ENCODE data around the gene CHMP2B. TPM values are rescaled to one million over a fixed set of nuclear protein-coding genes. Genes with fewer than 3 reads are reported as not detected.
A peak's percentile ranks its signal among the peaks of the same experiment; 100 is the strongest.

Gene CHMP2B
- total and polyA plus RNA-seq, 2 experiments from 2014 or later, result 45.1 to 130 TPM

- H3K4me1 Mint-ChIP-seq, result peaks cover 15% of the 10 kb centered on the region
- H3K4me3 Mint-ChIP-seq, result no peak overlapping the region
- no peaks in the 10 kb centered on the region for H3K36me3 Mint-ChIP-seq (ENCODE audit: low read depth)
- no peaks in the 10 kb centered on the region for H3K27me3 Mint-ChIP-seq (ENCODE audit: insufficient read depth, low read depth, poor library complexity)
- Histone ChIP-seq H3K79me2 (replicated peaks; ENCODE audit: insufficient read depth) (no peaks in the 10 kb centered on the region), H3F3A (replicated peaks; ENCODE audit: low read depth) (no peaks in the 10 kb centered on the region), H3K4me1 (ENCODE audit: insufficient read depth) (no peaks in the 10 kb centered on the region), H3K4me3 (no peak overlapping the region), H3K4me2 (no peak overlapping the region), H2AFZ (peak overlapping the region; percentile 53; the same call in 1 of the 2 replicates), H3K36me3 (ENCODE audit: insufficient read depth) (no peaks in the 10 kb centered on the region), H3K9me2 (ENCODE audit: insufficient read depth) (no peaks in the 10 kb centered on the region), H3K27me3 (ENCODE audit: insufficient read depth) (no peaks in the 10 kb centered on the region), H4K20me1 (replicated peaks; ENCODE audit: insufficient read depth) (no peaks in the 10 kb centered on the region), H3K27ac (ENCODE audit: low read depth) (no peak overlapping the region)
- DNase-seq (ENCODE audit: low spot score), result no peak
- TF ChIP-seq, protein P1, sequence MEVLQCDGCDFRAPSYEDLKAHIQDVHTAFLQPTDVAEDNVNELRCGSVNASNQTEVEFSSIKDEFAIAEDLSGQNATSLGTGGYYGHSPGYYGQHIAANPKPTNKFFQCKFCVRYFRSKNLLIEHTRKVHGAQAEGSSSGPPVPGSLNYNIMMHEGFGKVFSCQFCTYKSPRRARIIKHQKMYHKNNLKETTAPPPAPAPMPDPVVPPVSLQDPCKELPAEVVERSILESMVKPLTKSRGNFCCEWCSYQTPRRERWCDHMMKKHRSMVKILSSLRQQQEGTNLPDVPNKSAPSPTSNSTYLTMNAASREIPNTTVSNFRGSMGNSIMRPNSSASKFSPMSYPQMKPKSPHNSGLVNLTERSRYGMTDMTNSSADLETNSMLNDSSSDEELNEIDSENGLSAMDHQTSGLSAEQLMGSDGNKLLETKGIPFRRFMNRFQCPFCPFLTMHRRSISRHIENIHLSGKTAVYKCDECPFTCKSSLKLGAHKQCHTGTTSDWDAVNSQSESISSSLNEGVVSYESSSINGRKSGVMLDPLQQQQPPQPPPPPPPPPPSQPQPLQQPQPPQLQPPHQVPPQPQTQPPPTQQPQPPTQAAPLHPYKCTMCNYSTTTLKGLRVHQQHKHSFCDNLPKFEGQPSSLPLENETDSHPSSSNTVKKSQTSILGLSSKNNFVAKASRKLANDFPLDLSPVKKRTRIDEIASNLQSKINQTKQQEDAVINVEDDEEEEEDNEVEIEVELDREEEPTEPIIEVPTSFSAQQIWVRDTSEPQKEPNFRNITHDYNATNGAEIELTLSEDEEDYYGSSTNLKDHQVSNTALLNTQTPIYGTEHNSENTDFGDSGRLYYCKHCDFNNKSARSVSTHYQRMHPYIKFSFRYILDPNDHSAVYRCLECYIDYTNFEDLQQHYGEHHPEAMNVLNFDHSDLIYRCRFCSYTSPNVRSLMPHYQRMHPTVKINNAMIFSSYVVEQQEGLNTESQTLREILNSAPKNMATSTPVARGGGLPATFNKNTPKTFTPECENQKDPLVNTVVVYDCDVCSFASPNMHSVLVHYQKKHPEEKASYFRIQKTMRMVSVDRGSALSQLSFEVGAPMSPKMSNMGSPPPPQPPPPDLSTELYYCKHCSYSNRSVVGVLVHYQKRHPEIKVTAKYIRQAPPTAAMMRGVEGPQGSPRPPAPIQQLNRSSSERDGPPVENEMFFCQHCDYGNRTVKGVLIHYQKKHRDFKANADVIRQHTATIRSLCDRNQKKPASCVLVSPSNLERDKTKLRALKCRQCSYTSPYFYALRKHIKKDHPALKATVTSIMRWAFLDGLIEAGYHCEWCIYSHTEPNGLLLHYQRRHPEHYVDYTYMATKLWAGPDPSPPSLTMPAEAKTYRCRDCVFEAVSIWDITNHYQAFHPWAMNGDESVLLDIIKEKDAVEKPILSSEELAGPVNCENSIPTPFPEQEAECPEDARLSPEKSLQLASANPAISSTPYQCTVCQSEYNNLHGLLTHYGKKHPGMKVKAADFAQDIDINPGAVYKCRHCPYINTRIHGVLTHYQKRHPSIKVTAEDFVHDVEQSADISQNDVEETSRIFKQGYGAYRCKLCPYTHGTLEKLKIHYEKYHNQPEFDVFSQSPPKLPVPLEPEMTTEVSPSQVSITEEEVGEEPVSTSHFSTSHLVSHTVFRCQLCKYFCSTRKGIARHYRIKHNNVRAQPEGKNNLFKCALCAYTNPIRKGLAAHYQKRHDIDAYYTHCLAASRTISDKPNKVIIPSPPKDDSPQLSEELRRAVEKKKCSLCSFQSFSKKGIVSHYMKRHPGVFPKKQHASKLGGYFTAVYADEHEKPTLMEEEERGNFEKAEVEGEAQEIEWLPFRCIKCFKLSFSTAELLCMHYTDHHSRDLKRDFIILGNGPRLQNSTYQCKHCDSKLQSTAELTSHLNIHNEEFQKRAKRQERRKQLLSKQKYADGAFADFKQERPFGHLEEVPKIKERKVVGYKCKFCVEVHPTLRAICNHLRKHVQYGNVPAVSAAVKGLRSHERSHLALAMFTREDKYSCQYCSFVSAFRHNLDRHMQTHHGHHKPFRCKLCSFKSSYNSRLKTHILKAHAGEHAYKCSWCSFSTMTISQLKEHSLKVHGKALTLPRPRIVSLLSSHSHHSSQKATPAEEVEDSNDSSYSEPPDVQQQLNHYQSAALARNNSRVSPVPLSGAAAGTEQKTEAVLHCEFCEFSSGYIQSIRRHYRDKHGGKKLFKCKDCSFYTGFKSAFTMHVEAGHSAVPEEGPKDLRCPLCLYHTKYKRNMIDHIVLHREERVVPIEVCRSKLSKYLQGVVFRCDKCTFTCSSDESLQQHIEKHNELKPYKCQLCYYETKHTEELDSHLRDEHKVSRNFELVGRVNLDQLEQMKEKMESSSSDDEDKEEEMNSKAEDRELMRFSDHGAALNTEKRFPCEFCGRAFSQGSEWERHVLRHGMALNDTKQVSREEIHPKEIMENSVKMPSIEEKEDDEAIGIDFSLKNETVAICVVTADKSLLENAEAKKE (CRISPR knock-in tag; IDR thresholded peaks at IDR 0.05), result no peak
- no peak for TF ChIP-seq NANOG (IDR thresholded peaks at IDR 0.05; ENCODE audit: borderline replicate concordance)
- TF ChIP-seq EZH2phosphoT487 (IDR thresholded peaks at IDR 0.05; ENCODE audit: unreplicated experiment), result no peak
- TF ChIP-seq JUNB (IDR thresholded peaks at IDR 0.05; ENCODE audit: unreplicated experiment), result no peak
- TF ChIP-seq ZNF114 (CRISPR knock-in tag; IDR thresholded peaks at IDR 0.05), result no peak
- no peak for TF ChIP-seq STAT1 (IDR thresholded peaks at IDR 0.05; ENCODE audit: unreplicated experiment)
- TF ChIP-seq POLR2AphosphoS5 (IDR thresholded peaks at IDR 0.05; ENCODE audit: low read depth), result no peak
- TF ChIP-seq ZNF331 (CRISPR knock-in tag; IDR thresholded peaks at IDR 0.05; ENCODE audit: low read depth), result no peak
- no peak for TF ChIP-seq CTCF (conservative IDR thresholded peaks at IDR 0.05; ENCODE audit: low read depth in 2 of 2)
- no peak for TF ChIP-seq EZH2 (IDR thresholded peaks at IDR 0.05; ENCODE audit: low read depth, unreplicated experiment)
- TF ChIP-seq, protein P2, sequence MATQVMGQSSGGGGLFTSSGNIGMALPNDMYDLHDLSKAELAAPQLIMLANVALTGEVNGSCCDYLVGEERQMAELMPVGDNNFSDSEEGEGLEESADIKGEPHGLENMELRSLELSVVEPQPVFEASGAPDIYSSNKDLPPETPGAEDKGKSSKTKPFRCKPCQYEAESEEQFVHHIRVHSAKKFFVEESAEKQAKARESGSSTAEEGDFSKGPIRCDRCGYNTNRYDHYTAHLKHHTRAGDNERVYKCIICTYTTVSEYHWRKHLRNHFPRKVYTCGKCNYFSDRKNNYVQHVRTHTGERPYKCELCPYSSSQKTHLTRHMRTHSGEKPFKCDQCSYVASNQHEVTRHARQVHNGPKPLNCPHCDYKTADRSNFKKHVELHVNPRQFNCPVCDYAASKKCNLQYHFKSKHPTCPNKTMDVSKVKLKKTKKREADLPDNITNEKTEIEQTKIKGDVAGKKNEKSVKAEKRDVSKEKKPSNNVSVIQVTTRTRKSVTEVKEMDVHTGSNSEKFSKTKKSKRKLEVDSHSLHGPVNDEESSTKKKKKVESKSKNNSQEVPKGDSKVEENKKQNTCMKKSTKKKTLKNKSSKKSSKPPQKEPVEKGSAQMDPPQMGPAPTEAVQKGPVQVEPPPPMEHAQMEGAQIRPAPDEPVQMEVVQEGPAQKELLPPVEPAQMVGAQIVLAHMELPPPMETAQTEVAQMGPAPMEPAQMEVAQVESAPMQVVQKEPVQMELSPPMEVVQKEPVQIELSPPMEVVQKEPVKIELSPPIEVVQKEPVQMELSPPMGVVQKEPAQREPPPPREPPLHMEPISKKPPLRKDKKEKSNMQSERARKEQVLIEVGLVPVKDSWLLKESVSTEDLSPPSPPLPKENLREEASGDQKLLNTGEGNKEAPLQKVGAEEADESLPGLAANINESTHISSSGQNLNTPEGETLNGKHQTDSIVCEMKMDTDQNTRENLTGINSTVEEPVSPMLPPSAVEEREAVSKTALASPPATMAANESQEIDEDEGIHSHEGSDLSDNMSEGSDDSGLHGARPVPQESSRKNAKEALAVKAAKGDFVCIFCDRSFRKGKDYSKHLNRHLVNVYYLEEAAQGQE (IDR thresholded peaks at IDR 0.05; ENCODE audit: unreplicated experiment), result no peak
- TF ChIP-seq CREB1 (CRISPR knock-in tag; IDR thresholded peaks at IDR 0.05; ENCODE audit: low read depth), result no peak
- TF ChIP-seq, protein P3, sequence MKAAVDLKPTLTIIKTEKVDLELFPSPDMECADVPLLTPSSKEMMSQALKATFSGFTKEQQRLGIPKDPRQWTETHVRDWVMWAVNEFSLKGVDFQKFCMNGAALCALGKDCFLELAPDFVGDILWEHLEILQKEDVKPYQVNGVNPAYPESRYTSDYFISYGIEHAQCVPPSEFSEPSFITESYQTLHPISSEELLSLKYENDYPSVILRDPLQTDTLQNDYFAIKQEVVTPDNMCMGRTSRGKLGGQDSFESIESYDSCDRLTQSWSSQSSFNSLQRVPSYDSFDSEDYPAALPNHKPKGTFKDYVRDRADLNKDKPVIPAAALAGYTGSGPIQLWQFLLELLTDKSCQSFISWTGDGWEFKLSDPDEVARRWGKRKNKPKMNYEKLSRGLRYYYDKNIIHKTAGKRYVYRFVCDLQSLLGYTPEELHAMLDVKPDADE (IDR thresholded peaks at IDR 0.05), result no peak
- no peaks in the 10 kb centered on the region for H3K9me3 Mint-ChIP-seq
- no peak for ATAC-seq
- H3K27ac Mint-ChIP-seq, result no peak overlapping the region
Measured at GRCh38 chr3:87270908-87271700, 44.0 kb downstream of the CHMP2B start.
